SK-N-SH (cell line): ENCODE results near the gene HPCAL1. TPM values are rescaled to one million over a fixed set of nuclear protein-coding genes. Genes with fewer than 3 reads are reported as not detected.

Experiments used
- CTCF ChIA-PET: fragments of 300-600, 350-600 bp; formaldehyde crosslinking; extraction: SDS; loops from one replicate; lab custom pipeline; 2021; lab: Yijun Ruan, JAX
- POLR2A ChIA-PET: fragments of 350-600 bp; sonication (Branson Sonifier 250); formaldehyde crosslinking; extraction: SDS; loops from one replicate; lab custom pipeline; 2020; ENCODE audit warnings: antibody characterized with exemption, inconsistent platforms; lab: Yijun Ruan, JAX
- DNase-seq: peaks from one replicate; pipeline ENCODE4 v3.0.0; 2012
- H2AFZ ChIP-seq: fragments of 200-600 bp; sonication (generic); 2 replicates; pipeline ENCODE4 v1.8.1; 2016; ENCODE audit warnings: antibody characterized with exemption, mild to moderate bottlenecking, low read depth
- H3F3A ChIP-seq: fragments of 200-600 bp; sonication (generic); replicated peaks from 2 replicates; pipeline ENCODE3; 2016; ENCODE audit warnings: antibody characterized with exemption, mild to moderate bottlenecking; ENCODE audit not compliant: insufficient read depth
- H3K27ac ChIP-seq, 2 experiments: fragments of 200-500 bp in 1 of 2; fragments of 200-600 bp in 1 of 2; sonication (Bioruptor generic) in 1 of 2; sonication (generic), shearing (Covaris generic) in 1 of 2; 2 replicates each; pipeline versions ENCODE4 v1.5.1 to v1.6.1; 2014 to 2016; ENCODE audit warnings: low read depth in 2 of 2, inconsistent platforms in 1 of 2, low read length in 1 of 2, mild to moderate bottlenecking in 1 of 2, mixed read lengths in 1 of 2
- H3K27me3 ChIP-seq: fragments of 200-600 bp; sonication (generic), shearing (Covaris generic); 2 replicates; pipeline ENCODE4 v1.6.1; 2016; ENCODE audit warnings: mixed run types; ENCODE audit not compliant: insufficient read depth
- H3K36me3 ChIP-seq, 2 experiments: fragments of 200-500 bp in 1 of 2; fragments of 200-600 bp in 1 of 2; sonication (Bioruptor generic) in 1 of 2; sonication (generic) in 1 of 2; replicated peaks in 1 of 2; 2 replicates each; pipeline versions ENCODE3 to v1.5.1; 2014 to 2016; ENCODE audit warnings: low read length in 1 of 2, mild to moderate bottlenecking in 1 of 2; ENCODE audit not compliant: insufficient read depth in 2 of 2, control insufficient read depth in 1 of 2
- H3K4me1 ChIP-seq, 2 experiments: fragments of 200-500 bp in 1 of 2; fragments of 200-600 bp in 1 of 2; sonication (Bioruptor generic) in 1 of 2; sonication (generic), shearing (Covaris generic) in 1 of 2; 2 replicates each; pipeline versions ENCODE4 v1.5.1 to v1.6.1; 2014 to 2016; ENCODE audit warnings: low read depth in 1 of 2, low read length in 1 of 2, mixed run types in 1 of 2; ENCODE audit not compliant: insufficient read depth in 2 of 2, control insufficient read depth in 1 of 2
- H3K4me2 ChIP-seq: fragments of 200-600 bp; sonication (generic), shearing (Covaris generic); 2 replicates; pipeline ENCODE4 v1.6.1; 2017; ENCODE audit warnings: mixed run types
- H3K4me3 ChIP-seq, 2 experiments: fragments of 200-500 bp in 1 of 2; fragments of 200-600 bp in 1 of 2; sonication (Bioruptor generic) in 1 of 2; sonication (generic), shearing (Covaris generic) in 1 of 2; 2 replicates each; pipeline versions ENCODE4 v1.5.1 to v1.8.1; 2014 to 2016; ENCODE audit warnings: low read depth in 2 of 2, inconsistent platforms in 1 of 2, low read length in 1 of 2, mild to moderate bottlenecking in 1 of 2, mixed read lengths in 1 of 2, moderate library complexity in 1 of 2
- H3K79me2 ChIP-seq: fragments of 200-600 bp; sonication (generic); 2 replicates; pipeline ENCODE4 v1.8.1; 2017; ENCODE audit warnings: mild to moderate bottlenecking; ENCODE audit not compliant: insufficient read depth
- H3K9ac ChIP-seq: fragments of 200-600 bp; sonication (generic); 2 replicates; pipeline ENCODE4 v1.6.1; 2017; ENCODE audit warnings: mixed run types
- H3K9me2 ChIP-seq: fragments of 200-600 bp; sonication (generic); 2 replicates; pipeline ENCODE4 v1.6.1; 2017; ENCODE audit warnings: mixed run types
- H3K9me3 ChIP-seq: fragments of 200-600 bp; sonication (generic); 2 replicates; pipeline ENCODE4 v1.6.1; 2017; ENCODE audit warnings: mixed run types, mild to moderate bottlenecking, moderate library complexity
- H4K20me1 ChIP-seq: fragments of 200-600 bp; sonication (generic); 2 replicates; pipeline ENCODE4 v1.6.1; 2017; ENCODE audit warnings: mild to moderate bottlenecking, mixed run types; ENCODE audit not compliant: insufficient read depth
- EP300 ChIP-seq, 2 experiments: IDR thresholded peaks; 2 replicates each; pipeline versions ENCODE4 v1.4.0 to v1.6.1; 2012; ENCODE audit warnings: borderline replicate concordance in 1 of 2, low read depth in 1 of 2, low read length in 1 of 2
- EZH2phosphoT487 ChIP-seq: fragments of 200-600 bp; sonication (generic); IDR thresholded peaks from 2 replicates; pipeline ENCODE4 v1.6.1; 2017; ENCODE audit warnings: low read depth, mixed run types, mild to moderate bottlenecking, antibody characterized with exemption, moderate library complexity, borderline replicate concordance
- FOXM1 ChIP-seq: IDR thresholded peaks from 2 replicates; pipeline ENCODE4 v1.4.0; 2012; ENCODE audit warnings: low read depth, mild to moderate bottlenecking
- GATA2 ChIP-seq: sonication (generic); formaldehyde crosslinking; IDR thresholded peaks from 2 replicates; pipeline ENCODE4 v1.5.0; 2020; ENCODE audit warnings: mild to moderate bottlenecking, missing genetic modification reagents
- IRF3 ChIP-seq: fragments of 150-350 bp; IDR thresholded peaks from 2 replicates; pipeline ENCODE4 v1.6.1; 2016; ENCODE audit warnings: mild to moderate bottlenecking, low read depth, low read length
- JUND ChIP-seq: IDR thresholded peaks from 2 replicates; pipeline ENCODE4 v1.4.0; 2012
- MEF2A ChIP-seq: IDR thresholded peaks from 2 replicates; pipeline ENCODE4 v1.4.0; 2012; ENCODE audit warnings: low read depth, borderline replicate concordance
- REST ChIP-seq: IDR thresholded peaks from 2 replicates; pipeline ENCODE4 v1.6.1; 2012; ENCODE audit warnings: mild to moderate bottlenecking, low read depth, low read length, moderate library complexity
- TCF12 ChIP-seq: IDR thresholded peaks from 2 replicates; pipeline ENCODE4 v1.4.0; 2012
- TEAD4 ChIP-seq: IDR thresholded peaks from 2 replicates; pipeline ENCODE4 v1.4.0; 2012; ENCODE audit warnings: mild to moderate bottlenecking, borderline replicate concordance; ENCODE audit not compliant: insufficient read depth
- YY1 ChIP-seq: IDR thresholded peaks from 2 replicates; pipeline ENCODE4 v1.4.0; 2012; ENCODE audit warnings: low read depth, mild to moderate bottlenecking
- WGBS: methylation state at CpG from one replicate; pipeline ENCODE4 v1.1.6; 2017; ENCODE audit warnings: low lambda C conversion rate; 5-methylcytosine and 5-hydroxymethylcytosine counted together
- polyA plus RNA-seq, 3 experiments: library from polyadenylated mRNA; depleted of rRNA; stranded (reverse); fragments of >200 nt; gene quantifications; 2 replicates each; pipeline ENCODE4 v1.2.3, GENCODE V29; 2012
- TF ChIP-seq, protein P1 (sequence below): fragments of 200-600 bp; sonication (generic); IDR thresholded peaks from 2 replicates; pipeline ENCODE4 v1.6.1; 2017; ENCODE audit warnings: antibody characterized with exemption, mild to moderate bottlenecking, moderate library complexity
- TF ChIP-seq, protein P2 (sequence below): IDR thresholded peaks from 2 replicates; pipeline ENCODE4 v1.4.0; 2012; ENCODE audit warnings: low read depth, borderline replicate concordance

HPCAL1 gene
- polyA plus RNA-seq, 1 of the 3 experiments (the other 2 are of a cell fraction), result 77.0 TPM

- TF ChIP-seq YY1, result no peak
- TF ChIP-seq MEF2A, result no peak
- no peak for TF ChIP-seq GATA2 (CRISPR knock-in tag)
- TF ChIP-seq JUND, result no peak
- TF ChIP-seq REST, result no peak
- no peak for TF ChIP-seq FOXM1
- no peak for TF ChIP-seq TCF12
- Histone ChIP-seq H3K27me3 (no peaks in the 10 kb centered on the region), H3K4me3 (no peak overlapping the region), H3K9ac (no peak overlapping the region), H3F3A (no peaks in the 10 kb centered on the region), H3K27ac (no peak overlapping the region), H3K4me2 (no peak overlapping the region), H2AFZ (no peak overlapping the region), H3K9me2 (no peaks in the 10 kb centered on the region), H3K4me1 (no peaks in the 10 kb centered on the region), H3K9me3 (no peaks in the 10 kb centered on the region), H4K20me1 (no peaks in the 10 kb centered on the region), H3K79me2 (no peaks in the 10 kb centered on the region), H3K36me3 (no peaks in the 10 kb centered on the region)
- ChIA-PET CTCF (interaction anchor here (1.8 kb wide), 1 partner anchor 8 kb away, joined by 5 read pairs; no protein-coding TSS in a partner anchor), POLR2A (no interaction called here)
- peak; percentile 22 for DNase-seq
- WGBS, result 84% methylated on average over 12 of the region's 12 CpGs
These were observed 167.4 kb downstream of the HPCAL1 start for GRCh38 chr2:10469955-10470608.

DNA sequence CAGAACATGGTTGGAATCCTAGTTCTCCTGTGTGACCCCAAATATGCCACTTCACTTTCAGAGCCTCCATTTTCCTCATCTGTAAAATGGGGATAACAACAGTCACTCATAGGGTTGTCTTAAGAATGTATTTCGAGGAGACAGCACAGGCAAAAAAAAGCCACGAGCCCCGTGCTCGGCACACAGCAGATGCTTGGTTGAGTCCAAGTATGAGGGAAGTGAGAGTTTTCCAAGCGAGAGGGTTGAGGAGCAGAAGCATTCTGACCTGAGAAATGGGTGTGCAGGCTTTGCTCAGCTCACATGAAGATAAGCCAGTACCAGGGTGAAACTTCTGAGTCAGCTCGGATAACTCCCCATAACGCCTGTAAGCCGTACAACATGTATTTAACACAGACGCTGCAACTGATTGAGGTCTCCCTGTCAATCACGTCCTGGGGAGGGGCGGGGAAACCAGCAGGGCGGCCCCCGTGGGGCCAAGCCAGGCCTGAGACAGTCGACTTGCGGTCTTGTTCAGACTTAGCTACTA lies 168.4 kb downstream of the HPCAL1 start:
- Histone ChIP-seq H3K4me3 (no peak overlapping the region), H3K9me3 (no peaks in the 10 kb centered on the region), H3K79me2 (no peaks in the 10 kb centered on the region), H3K4me1 (no peaks in the 10 kb centered on the region), H3K9me2 (no peaks in the 10 kb centered on the region), H4K20me1 (no peaks in the 10 kb centered on the region), H3K36me3 (no peaks in the 10 kb centered on the region), H3K27ac (no peak overlapping the region), H3K9ac (no peak overlapping the region), H3K4me2 (no peak overlapping the region), H3F3A (no peaks in the 10 kb centered on the region), H2AFZ (no peak overlapping the region), H3K27me3 (no peaks in the 10 kb centered on the region)
- TF ChIP-seq REST (no peak), EP300 (IDR thresholded peaks at IDR 0.05; ENCODE audit: borderline replicate concordance in 1 of 2, low read depth in 1 of 2, low read length in 1 of 2) (no peak), IRF3 (no peak), EZH2phosphoT487 (no peak), TEAD4 (no peak), TCF12 (no peak)
- TF ChIP-seq, protein P1, sequence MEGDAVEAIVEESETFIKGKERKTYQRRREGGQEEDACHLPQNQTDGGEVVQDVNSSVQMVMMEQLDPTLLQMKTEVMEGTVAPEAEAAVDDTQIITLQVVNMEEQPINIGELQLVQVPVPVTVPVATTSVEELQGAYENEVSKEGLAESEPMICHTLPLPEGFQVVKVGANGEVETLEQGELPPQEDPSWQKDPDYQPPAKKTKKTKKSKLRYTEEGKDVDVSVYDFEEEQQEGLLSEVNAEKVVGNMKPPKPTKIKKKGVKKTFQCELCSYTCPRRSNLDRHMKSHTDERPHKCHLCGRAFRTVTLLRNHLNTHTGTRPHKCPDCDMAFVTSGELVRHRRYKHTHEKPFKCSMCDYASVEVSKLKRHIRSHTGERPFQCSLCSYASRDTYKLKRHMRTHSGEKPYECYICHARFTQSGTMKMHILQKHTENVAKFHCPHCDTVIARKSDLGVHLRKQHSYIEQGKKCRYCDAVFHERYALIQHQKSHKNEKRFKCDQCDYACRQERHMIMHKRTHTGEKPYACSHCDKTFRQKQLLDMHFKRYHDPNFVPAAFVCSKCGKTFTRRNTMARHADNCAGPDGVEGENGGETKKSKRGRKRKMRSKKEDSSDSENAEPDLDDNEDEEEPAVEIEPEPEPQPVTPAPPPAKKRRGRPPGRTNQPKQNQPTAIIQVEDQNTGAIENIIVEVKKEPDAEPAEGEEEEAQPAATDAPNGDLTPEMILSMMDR, result no peak
- TF ChIP-seq, protein P2, sequence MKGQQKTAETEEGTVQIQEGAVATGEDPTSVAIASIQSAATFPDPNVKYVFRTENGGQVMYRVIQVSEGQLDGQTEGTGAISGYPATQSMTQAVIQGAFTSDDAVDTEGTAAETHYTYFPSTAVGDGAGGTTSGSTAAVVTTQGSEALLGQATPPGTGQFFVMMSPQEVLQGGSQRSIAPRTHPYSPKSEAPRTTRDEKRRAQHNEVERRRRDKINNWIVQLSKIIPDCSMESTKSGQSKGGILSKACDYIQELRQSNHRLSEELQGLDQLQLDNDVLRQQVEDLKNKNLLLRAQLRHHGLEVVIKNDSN, result no peak
- ChIA-PET CTCF (interaction anchor here (0.7 to 1.8 kb wide), 5 partner anchors 9 to 487 kb away, joined by 3 to 5 read pairs (median 3); partner anchors contain the start of gene ODC1), POLR2A (no interaction called here)
- WGBS, result 81% methylated on average over 15 of the region's 15 CpGs
- peak; percentile 30 for DNase-seq
